ENCODE data around the gene GLDN.

The GLDN gene

GRCh38 chr15:51363383-51363782 is 21.9 kb downstream of the GLDN start:
- DNase-seq: no peak

- no peak for DNase-seq
These were observed 24.0 kb downstream of the GLDN start for GRCh38 chr15:51365417-51365816.

GRCh38 chr15:51366071-51366470 is 24.6 kb downstream of the GLDN start:
- no peak for DNase-seq

- DNase-seq: no peak
These were observed 25.5 kb downstream of the GLDN start for GRCh38 chr15:51366920-51367319.

GRCh38 chr15:51367322-51367976 is 26.0 kb downstream of the GLDN start:
- DNase-seq: no peak

GRCh38 chr15:51368307-51368706 is 26.9 kb downstream of the GLDN start:
- DNase-seq: no peak

GRCh38 chr15:51368751-51369450 is 27.4 kb downstream of the GLDN start:
- no peak for DNase-seq

GRCh38 chr15:51369451-51369761 is 28.0 kb downstream of the GLDN start:
- no peak for DNase-seq

GRCh38 chr15:51371266-51371665 is 29.8 kb downstream of the GLDN start:
- DNase-seq: no peak

- no peak for DNase-seq
These were observed 32.7 kb downstream of the GLDN start for GRCh38 chr15:51374131-51374530.

GRCh38 chr15:51375966-51376640 is 34.6 kb downstream of the GLDN start:
- DNase-seq: no peak

- no peak for DNase-seq
These were observed 35.8 kb downstream of the GLDN start for GRCh38 chr15:51377038-51377786.

- DNase-seq: no peak
These were observed 37.0 kb downstream of the GLDN start for GRCh38 chr15:51378406-51378805.

- no peak for DNase-seq
These were observed 37.9 kb downstream of the GLDN start for GRCh38 chr15:51379390-51379789.

GRCh38 chr15:51380999-51381806 is 39.7 kb downstream of the GLDN start:
- peak; percentile 23 for DNase-seq

- no peak for DNase-seq
These were observed 41.3 kb downstream of the GLDN start for GRCh38 chr15:51382787-51383186.

- no peak for DNase-seq
These were observed 44.6 kb downstream of the GLDN start for GRCh38 chr15:51386029-51386428.

GRCh38 chr15:51386486-51386885 is 45.0 kb downstream of the GLDN start:
- DNase-seq: no peak

- DNase-seq: no peak
These were observed 45.7 kb downstream of the GLDN start for GRCh38 chr15:51386960-51387698.

- no peak for DNase-seq
These were observed 46.2 kb downstream of the GLDN start for GRCh38 chr15:51387699-51388041.

GRCh38 chr15:51388726-51389125 is 47.3 kb downstream of the GLDN start:
- no peak for DNase-seq

Measured in stimulated activated CD4-positive, alpha-beta T cell treated with anti-CD3 and anti-CD28 coated beads, Interleukin-1b, Interleukin-23, amount 100 ng/mL, for 48 hours (primary cell).